NCI-H1694 treated with DMSO at 0.1 percent for 48 hours (cell line): Measurements from ENCODE around the gene ALPK1.

Source experiments
- DNase-seq: peaks from one replicate; lab custom pipeline; 2025; lab: John Stamatoyannopoulos, UW

ALPK1 gene

GRCh38 chr4:112328734-112329130, 31.6 kb downstream of the ALPK1 start:
- no peak for DNase-seq

GRCh38 chr4:112329672-112330375, 32.7 kb downstream of the ALPK1 start:
- no peak for DNase-seq

GRCh38 chr4:112330921-112331320, 33.8 kb downstream of the ALPK1 start:
- no peak for DNase-seq

- DNase-seq = no peak
These were observed 35.2 kb downstream of the ALPK1 start for GRCh38 chr4:112332398-112332797.

GRCh38 chr4:112340023-112340422, 42.9 kb downstream of the ALPK1 start:
- DNase-seq = no peak

- no peak for DNase-seq
These were observed 43.9 kb downstream of the ALPK1 start for GRCh38 chr4:112341033-112341432.

- peak; percentile 93 for DNase-seq
These were observed 46.3 kb downstream of the ALPK1 start for GRCh38 chr4:112343330-112344080.

GRCh38 chr4:112348488-112349158, 51.5 kb downstream of the ALPK1 start:
- peak; percentile 82 for DNase-seq

- no peak for DNase-seq
These were observed 55.6 kb downstream of the ALPK1 start for GRCh38 chr4:112352736-112353135.

GRCh38 chr4:112355662-112356061, 58.5 kb downstream of the ALPK1 start:
- DNase-seq = no peak

GRCh38 chr4:112357453-112357852, 60.3 kb downstream of the ALPK1 start:
- no peak for DNase-seq

GRCh38 chr4:112357897-112358296, 60.7 kb downstream of the ALPK1 start:
- no peak for DNase-seq

GRCh38 chr4:112358415-112358814, 61.2 kb downstream of the ALPK1 start:
- no peak for DNase-seq

- no peak for DNase-seq
These were observed 62.0 kb downstream of the ALPK1 start for GRCh38 chr4:112358952-112359749.

- DNase-seq = no peak
These were observed 64.1 kb downstream of the ALPK1 start for GRCh38 chr4:112361181-112361791.

- DNase-seq = no peak
These were observed 73.3 kb downstream of the ALPK1 start for GRCh38 chr4:112370466-112370865.

- DNase-seq = no peak
These were observed 74.2 kb downstream of the ALPK1 start for GRCh38 chr4:112371361-112371760.

- no peak for DNase-seq
These were observed 77.7 kb downstream of the ALPK1 start for GRCh38 chr4:112374850-112375249.

GRCh38 chr4:112377171-112377570, 80.0 kb downstream of the ALPK1 start:
- no peak for DNase-seq

- no peak for DNase-seq
These were observed 80.5 kb downstream of the ALPK1 start for GRCh38 chr4:112377594-112378242.

- no peak for DNase-seq
These were observed 81.1 kb downstream of the ALPK1 start for GRCh38 chr4:112378243-112378620.
